Mesenchymal stem cell (in vitro differentiated cells and primary cell): Measurements from ENCODE around the gene KLHDC3.

Source experiments
- DNase-seq: peaks from one replicate; pipeline ENCODE4 v3.0.0-alpha.2; 2013
- H2AFZ ChIP-seq: one replicate; pipeline ENCODE4 v1.6.1; 2013; ENCODE audit warnings: low read depth, mild to moderate bottlenecking, control low read depth, inconsistent platforms, low read length, moderate library complexity
- H2AK5ac ChIP-seq: 2 replicates; pipeline ENCODE4 v1.6.1; 2013; ENCODE audit warnings: low read length, moderate library complexity, mild to moderate bottlenecking, inconsistent platforms; ENCODE audit not compliant: severe bottlenecking
- H2BK120ac ChIP-seq: one replicate; pipeline ENCODE4 v1.6.1; 2013; ENCODE audit warnings: low read depth, mild to moderate bottlenecking, inconsistent platforms, low read length, moderate library complexity
- H2BK12ac ChIP-seq, 2 experiments: one replicate each; pipeline ENCODE4 v1.6.1; 2013; ENCODE audit warnings: inconsistent platforms in 2 of 2, low read length in 2 of 2, mild to moderate bottlenecking in 2 of 2, moderate library complexity in 2 of 2, control low read depth in 1 of 2
- H2BK15ac ChIP-seq: one replicate; pipeline ENCODE4 v1.6.1; 2013; ENCODE audit warnings: mild to moderate bottlenecking, low read depth, inconsistent platforms; ENCODE audit not compliant: poor library complexity, severe bottlenecking
- H2BK5ac ChIP-seq: 2 replicates; pipeline ENCODE4 v1.6.1; 2013; ENCODE audit warnings: low read depth, mild to moderate bottlenecking, low read length, control low read depth, inconsistent platforms; ENCODE audit not compliant: poor library complexity, severe bottlenecking
- H3K14ac ChIP-seq, 2 experiments: one replicate each; pipeline ENCODE4 v1.6.1; 2013; ENCODE audit warnings: inconsistent platforms in 2 of 2, low read length in 2 of 2, control low read depth in 1 of 2, mild to moderate bottlenecking in 1 of 2, moderate library complexity in 1 of 2
- H3K18ac ChIP-seq, 2 experiments: one replicate each; pipeline ENCODE4 v1.6.1; 2013; ENCODE audit warnings: inconsistent platforms in 2 of 2, low read length in 2 of 2, control low read depth in 1 of 2, low read depth in 1 of 2, mild to moderate bottlenecking in 1 of 2
- H3K23ac ChIP-seq, 2 experiments: one replicate each; pipeline ENCODE4 v1.6.1; 2013; ENCODE audit warnings: inconsistent platforms in 2 of 2, low read length in 2 of 2, mild to moderate bottlenecking in 2 of 2, moderate library complexity in 2 of 2, control low read depth in 1 of 2
- H3K27ac ChIP-seq: 2 replicates; pipeline ENCODE4 v1.5.1; 2013; ENCODE audit warnings: mild to moderate bottlenecking, moderate library complexity, low read length, control low read depth, inconsistent platforms; ENCODE audit not compliant: poor library complexity, severe bottlenecking
- H3K27me3 ChIP-seq, 2 experiments: 2 replicates each; pipeline versions ENCODE4 v1.6.1 to v1.7.0; 2013; ENCODE audit warnings: low read length in 2 of 2, mild to moderate bottlenecking in 2 of 2, moderate library complexity in 2 of 2, control low read depth in 1 of 2, inconsistent platforms in 1 of 2; ENCODE audit not compliant: control insufficient read depth in 1 of 2, insufficient read depth in 1 of 2
- H3K36me3 ChIP-seq, 2 experiments: 2 replicates each; pipeline versions ENCODE4 v1.6.1 to v1.7.0; 2013; ENCODE audit warnings: low read length in 2 of 2, control low read depth in 1 of 2, inconsistent platforms in 1 of 2, low read depth in 1 of 2, mild to moderate bottlenecking in 1 of 2; ENCODE audit not compliant: insufficient read depth in 2 of 2, control insufficient read depth in 1 of 2
- H3K4ac ChIP-seq, 2 experiments: one replicate each; pipeline ENCODE4 v1.6.1; 2013; ENCODE audit warnings: inconsistent platforms in 2 of 2, low read length in 2 of 2, mild to moderate bottlenecking in 2 of 2, moderate library complexity in 2 of 2, control low read depth in 1 of 2, low read depth in 1 of 2
- H3K4me1 ChIP-seq: 2 replicates; pipeline ENCODE4 v1.6.1; 2013; ENCODE audit warnings: low read depth, low read length, control low read depth; ENCODE audit not compliant: control insufficient read depth, insufficient read depth
- H3K4me2 ChIP-seq: 2 replicates; pipeline ENCODE4 v1.6.1; 2013; ENCODE audit warnings: low read length, mild to moderate bottlenecking, inconsistent platforms; ENCODE audit not compliant: poor library complexity, severe bottlenecking
- H3K4me3 ChIP-seq, 2 experiments: 2 replicates each; pipeline versions ENCODE4 v1.5.1 to v1.7.0; 2013; ENCODE audit warnings: low read length in 2 of 2, mild to moderate bottlenecking in 2 of 2, control low read depth in 1 of 2, low read depth in 1 of 2; ENCODE audit not compliant: insufficient read depth in 1 of 2
- H3K79me1 ChIP-seq: replicated peaks from 2 replicates; pipeline ENCODE4 v1.6.1; 2013; ENCODE audit warnings: mild to moderate bottlenecking, control low read depth, low read length, inconsistent platforms; ENCODE audit not compliant: poor library complexity, severe bottlenecking
- H3K9ac ChIP-seq: 2 replicates; pipeline ENCODE4 v1.7.0; 2013; ENCODE audit warnings: mild to moderate bottlenecking, low read length, moderate library complexity
- H3K9me3 ChIP-seq: 2 replicates; pipeline ENCODE4 v1.7.0; 2013; ENCODE audit warnings: mild to moderate bottlenecking, low read length; ENCODE audit not compliant: control insufficient read depth
- H4K8ac ChIP-seq: one replicate; pipeline ENCODE4 v1.6.1; 2013; ENCODE audit warnings: inconsistent platforms, mild to moderate bottlenecking, low read length, moderate library complexity
- H4K91ac ChIP-seq: one replicate; pipeline ENCODE4 v1.6.1; 2013; ENCODE audit warnings: mild to moderate bottlenecking, low read length, inconsistent platforms
- WGBS: methylation state at CpG from one replicate; pipeline ENCODE4 v1.1.7; 2013; ENCODE audit warnings: mixed read lengths; 5-methylcytosine and 5-hydroxymethylcytosine counted together

The KLHDC3 gene

DNA sequence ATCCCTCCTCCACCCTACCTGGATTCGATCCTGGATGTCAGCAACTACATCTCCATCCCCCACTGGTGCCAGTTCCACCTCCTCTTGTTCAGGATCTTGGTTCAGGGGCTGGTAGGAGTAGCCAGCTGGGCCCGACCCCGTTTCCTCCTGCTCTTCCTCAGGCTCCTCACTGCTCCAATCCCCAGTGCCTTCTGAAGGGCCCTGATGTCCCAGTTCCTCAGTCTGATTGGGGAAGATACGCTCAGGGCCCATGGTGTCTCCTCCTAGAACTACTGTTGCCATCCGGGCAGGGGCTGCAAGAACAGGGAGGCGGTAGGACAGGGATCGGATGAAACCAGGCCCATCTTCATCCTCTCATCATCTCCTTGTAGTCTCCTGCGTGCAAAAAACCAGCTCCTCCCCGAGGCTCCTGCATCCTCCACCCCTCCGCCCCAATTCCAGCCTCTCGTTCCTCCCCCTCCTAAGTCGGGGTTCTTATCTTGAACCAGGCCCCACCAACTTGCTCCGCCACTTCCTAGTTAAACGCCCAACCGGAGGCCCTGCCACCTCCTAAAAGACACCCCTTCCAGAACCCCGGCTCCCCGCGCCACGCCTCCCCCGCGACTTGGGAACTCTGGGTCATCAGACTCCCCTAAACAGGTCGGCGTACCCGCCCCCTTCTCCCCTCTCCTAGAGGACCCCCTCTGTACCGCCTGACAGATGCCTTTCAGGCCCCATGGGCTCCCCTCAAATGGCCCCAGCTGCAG, 779 bp upstream of the KLHDC3 start:
- Histone ChIP-seq H2BK12ac (no peak overlapping the region), H3K9ac (peak overlapping the region; percentile 92), H2BK15ac (peak overlapping the region; percentile 31), H2AFZ (peak overlapping the region; percentile 18), H3K27ac (peak overlapping the region; percentile 10), H3K4me3 (peak overlapping the region; percentile 68 to 92), H2BK5ac (no peak overlapping the region), H3K23ac (no peak overlapping the region), H3K4ac (no peak overlapping the region), H2BK120ac (peak overlapping the region; percentile 9), H3K14ac (peak overlapping the region in 1 of 2 experiments; percentile 82), H2AK5ac (no peak overlapping the region), H3K18ac (peak overlapping the region in 1 of 2 experiments; percentile 54), H4K8ac (no peak overlapping the region), H4K91ac (no peak overlapping the region), H3K4me1 (peaks cover 29% of the 10 kb centered on the region), H3K36me3 (peaks cover 63% of the 10 kb centered on the region in 2 experiments), H3K27me3 (no peaks in the 10 kb centered on the region), H3K4me2 (peak overlapping the region; percentile 79), H3K79me1 (peaks cover 33% of the 10 kb centered on the region), H3K9me3 (no peaks in the 10 kb centered on the region)
- WGBS, result 7% methylated on average over 25 of the region's 25 CpGs
- DNase-seq, result peak; percentile 32

DNA sequence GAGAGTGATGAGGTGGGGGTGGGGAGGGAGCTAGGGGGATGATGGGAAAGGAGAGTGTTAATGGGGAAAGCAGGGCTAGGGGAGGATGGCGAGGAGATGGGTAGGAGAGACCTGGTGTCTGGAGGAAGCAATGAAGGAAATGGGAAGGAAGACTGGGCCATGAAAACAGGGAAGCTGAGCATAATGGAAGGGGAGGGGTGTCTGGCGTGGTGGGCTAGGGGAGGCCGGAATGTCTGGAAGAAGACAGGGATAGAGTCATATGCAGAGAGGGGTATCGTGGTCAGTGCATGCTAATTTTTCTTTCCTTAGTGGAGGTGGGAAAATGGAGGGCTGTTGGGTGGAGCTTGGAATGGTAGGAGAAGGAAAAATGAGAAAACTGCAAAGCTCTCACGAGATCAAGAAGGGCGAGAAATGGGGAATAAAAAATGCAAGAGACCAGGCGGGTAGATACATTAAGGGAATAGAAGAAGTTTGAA, 423 bp downstream of the KLHDC3 start:
- Histone ChIP-seq H3K18ac (peak overlapping the region; percentile 75 to 97), H3K79me1 (peaks cover 31% of the 10 kb centered on the region), H2BK12ac (no peak overlapping the region), H2AK5ac (peak overlapping the region; percentile 86), H4K8ac (peak overlapping the region; percentile 95), H3K27ac (peak overlapping the region; percentile 72), H2AFZ (no peak overlapping the region), H3K4me2 (peak overlapping the region; percentile 84), H2BK15ac (no peak overlapping the region), H3K23ac (peak overlapping the region in 1 of 2 experiments; percentile 75), H2BK5ac (peak overlapping the region; percentile 53), H3K4me1 (peaks cover 29% of the 10 kb centered on the region), H4K91ac (peak overlapping the region; percentile 85), H3K27me3 (no peaks in the 10 kb centered on the region), H2BK120ac (peak overlapping the region; percentile 89), H3K4me3 (peak overlapping the region; percentile 93 to 100), H3K14ac (peak overlapping the region in 1 of 2 experiments; percentile 91), H3K36me3 (peaks cover 60 to 63% of the 10 kb centered on the region in 2 experiments), H3K9ac (peak overlapping the region; percentile 99), H3K9me3 (no peaks in the 10 kb centered on the region), H3K4ac (peak overlapping the region; percentile 77 to 83)
- peak; percentile 63 for DNase-seq
- 2% methylated on average over 7 of the region's 7 CpGs for WGBS

- H3K27me3 ChIP-seq, result no peaks in the 10 kb centered on the region
- H3K4me2 ChIP-seq, result no peak overlapping the region
Observed at GRCh38 chr6:43016176-43016942, 2.3 kb downstream of the KLHDC3 start.

DNA sequence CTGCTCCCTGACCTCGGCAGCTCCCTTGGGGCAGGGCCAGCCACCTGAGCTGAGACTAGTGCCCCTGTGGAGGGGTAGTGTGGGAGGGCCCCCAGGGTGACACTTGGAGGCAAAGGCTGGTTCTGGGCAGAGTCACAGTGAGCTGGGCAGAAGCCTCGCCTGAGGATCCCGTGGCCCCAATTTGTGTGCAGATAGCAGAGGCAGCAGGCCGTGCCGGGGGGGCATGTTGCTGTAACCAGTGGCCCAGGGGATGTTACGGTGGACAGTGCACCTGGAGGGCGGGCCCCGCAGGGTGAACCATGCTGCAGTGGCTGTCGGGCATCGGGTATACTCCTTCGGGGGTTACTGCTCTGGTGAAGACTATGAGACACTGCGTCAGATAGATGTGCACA, 2.9 kb downstream of the KLHDC3 start:
- DNase-seq, result no peak
- H3K14ac ChIP-seq, result no peak overlapping the region
- H3K4me1 ChIP-seq, result peaks cover 37% of the 10 kb centered on the region
- H2BK120ac ChIP-seq, result no peak overlapping the region
- peak overlapping the region; percentile 32 for H4K8ac ChIP-seq
- H3K18ac ChIP-seq, result no peak overlapping the region
- H4K91ac ChIP-seq, result peak overlapping the region; percentile 28
- no peak overlapping the region for H3K27ac ChIP-seq
- no peaks in the 10 kb centered on the region for H3K27me3 ChIP-seq
- H2BK5ac ChIP-seq, result no peak overlapping the region
- H3K4me2 ChIP-seq, result no peak overlapping the region
- H3K4ac ChIP-seq, result peak overlapping the region in 1 of 2 experiments; percentile 6
- H3K23ac ChIP-seq, result no peak overlapping the region
- H3K9me3 ChIP-seq, result no peaks in the 10 kb centered on the region
- peak overlapping the region; percentile 60 for H3K9ac ChIP-seq
- no peak overlapping the region for H2BK12ac ChIP-seq
- no peak overlapping the region for H2BK15ac ChIP-seq
- H3K36me3 ChIP-seq, result peaks cover 49 to 54% of the 10 kb centered on the region in 2 experiments
- H3K4me3 ChIP-seq, result peak overlapping the region in 1 of 2 experiments; percentile 58
- no peak overlapping the region for H2AFZ ChIP-seq
- peaks cover 24% of the 10 kb centered on the region for H3K79me1 ChIP-seq
- 97% methylated on average over 12 of the region's 12 CpGs for WGBS
- no peak overlapping the region for H2AK5ac ChIP-seq

More at GRCh38 chr6:43016176-43016942, 2.3 kb downstream of the KLHDC3 start:
- no peak overlapping the region for H2AFZ ChIP-seq
- no peak overlapping the region for H4K8ac ChIP-seq
- H3K14ac ChIP-seq, result no peak overlapping the region
- H4K91ac ChIP-seq, result peak overlapping the region; percentile 28
- H3K4ac ChIP-seq, result no peak overlapping the region
- H3K27ac ChIP-seq, result no peak overlapping the region
- H3K9me3 ChIP-seq, result no peaks in the 10 kb centered on the region
- H3K79me1 ChIP-seq, result peaks cover 28% of the 10 kb centered on the region
- peak overlapping the region in 1 of 2 experiments; percentile 23 for H3K23ac ChIP-seq
- peak overlapping the region in 1 of 2 experiments; percentile 58 for H3K4me3 ChIP-seq
- no peak overlapping the region for H2BK5ac ChIP-seq
- WGBS, result 89% methylated on average over 6 of the region's 7 CpGs
- no peak for DNase-seq
- H3K36me3 ChIP-seq, result peaks cover 54 to 60% of the 10 kb centered on the region in 2 experiments
- H3K4me1 ChIP-seq, result peaks cover 38% of the 10 kb centered on the region
- no peak overlapping the region for H2BK15ac ChIP-seq
- H2BK12ac ChIP-seq, result no peak overlapping the region
- no peak overlapping the region for H3K18ac ChIP-seq
- no peak overlapping the region for H2AK5ac ChIP-seq
- H2BK120ac ChIP-seq, result no peak overlapping the region
- H3K9ac ChIP-seq, result peak overlapping the region; percentile 60
